ENCODE data around the gene ATP6V1C2.

GRCh38 chr2:10834068-10834655 lies 112.7 kb downstream of the ATP6V1C2 start:
- TF ChIP-seq, protein P1, sequence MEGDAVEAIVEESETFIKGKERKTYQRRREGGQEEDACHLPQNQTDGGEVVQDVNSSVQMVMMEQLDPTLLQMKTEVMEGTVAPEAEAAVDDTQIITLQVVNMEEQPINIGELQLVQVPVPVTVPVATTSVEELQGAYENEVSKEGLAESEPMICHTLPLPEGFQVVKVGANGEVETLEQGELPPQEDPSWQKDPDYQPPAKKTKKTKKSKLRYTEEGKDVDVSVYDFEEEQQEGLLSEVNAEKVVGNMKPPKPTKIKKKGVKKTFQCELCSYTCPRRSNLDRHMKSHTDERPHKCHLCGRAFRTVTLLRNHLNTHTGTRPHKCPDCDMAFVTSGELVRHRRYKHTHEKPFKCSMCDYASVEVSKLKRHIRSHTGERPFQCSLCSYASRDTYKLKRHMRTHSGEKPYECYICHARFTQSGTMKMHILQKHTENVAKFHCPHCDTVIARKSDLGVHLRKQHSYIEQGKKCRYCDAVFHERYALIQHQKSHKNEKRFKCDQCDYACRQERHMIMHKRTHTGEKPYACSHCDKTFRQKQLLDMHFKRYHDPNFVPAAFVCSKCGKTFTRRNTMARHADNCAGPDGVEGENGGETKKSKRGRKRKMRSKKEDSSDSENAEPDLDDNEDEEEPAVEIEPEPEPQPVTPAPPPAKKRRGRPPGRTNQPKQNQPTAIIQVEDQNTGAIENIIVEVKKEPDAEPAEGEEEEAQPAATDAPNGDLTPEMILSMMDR (conservative IDR thresholded peaks at IDR 0.05; ENCODE audit: low read depth in 2 of 2) = no peak
- no peak for TF ChIP-seq EZH2 (IDR thresholded peaks at IDR 0.05; ENCODE audit: low read depth, unreplicated experiment)
- TF ChIP-seq EZH2phosphoT487 (IDR thresholded peaks at IDR 0.05; ENCODE audit: unreplicated experiment) = no peak
- no peak for TF ChIP-seq CREB1 (CRISPR knock-in tag; IDR thresholded peaks at IDR 0.05; ENCODE audit: low read depth)
- no peak for TF ChIP-seq POLR2AphosphoS5 (IDR thresholded peaks at IDR 0.05; ENCODE audit: low read depth)
- no peak for TF ChIP-seq JUNB (IDR thresholded peaks at IDR 0.05; ENCODE audit: unreplicated experiment)
